Vagina (tissue), 2 donors: ENCODE measurements around the gene ZNF827. TPM values are rescaled to one million over a fixed set of nuclear protein-coding genes. Genes with fewer than 3 reads are reported as not detected.

Experiments used
- DNase-seq, 2 donors: peaks; one replicate each; pipeline ENCODE4 v3.0.0-alpha.2; 2017; ENCODE audit errors: extremely low spot score in 2 of 2
- H3K27ac ChIP-seq: fragments of 200-600 bp; sonication (generic); one replicate; pipeline ENCODE4 v1.5.1; 2019
- H3K27me3 ChIP-seq: fragments of 200-600 bp; sonication (generic); one replicate; pipeline ENCODE4 v1.5.1; 2019
- H3K36me3 ChIP-seq, 2 donors: fragments of 200-600 bp; sonication (generic); one replicate each; pipeline ENCODE4 v1.5.1; 2017 to 2019
- H3K4me1 ChIP-seq: fragments of 200-600 bp; sonication (generic); one replicate; pipeline ENCODE4 v1.5.1; 2019
- H3K4me3 ChIP-seq, 2 donors: fragments of 200-600 bp; sonication (generic); 1 replicate in 1 of 2; 2 replicates in 1 of 2; pipeline ENCODE4 v1.5.1; 2016 to 2019
- H3K9me3 ChIP-seq: fragments of 200-600 bp; sonication (generic); one replicate; pipeline ENCODE4 v1.5.1; 2019
- CTCF ChIP-seq, 3 experiments: fragments of 450-650 bp in 2 of 3; fragments of 200-600 bp in 1 of 3; sonication (generic) in 1 of 3; IDR thresholded peaks; one replicate each; pipeline ENCODE4 v1.5.1; 2017 to 2019; ENCODE audit warnings: antibody characterized with exemption in 3 of 3, mild to moderate bottlenecking in 2 of 3, moderate library complexity in 2 of 3
- POLR2A ChIP-seq, 2 donors: fragments of 450-650 bp; IDR thresholded peaks; one replicate each; pipeline ENCODE4 v1.6.1; 2017; ENCODE audit warnings: antibody characterized with exemption in 2 of 2, mild to moderate bottlenecking in 2 of 2, moderate library complexity in 2 of 2
- POLR2AphosphoS5 ChIP-seq, 2 donors: sonication (generic); formaldehyde crosslinking; IDR thresholded peaks; one replicate each; pipeline ENCODE4 v1.9.0; 2017; ENCODE audit warnings: antibody characterized with exemption in 2 of 2, mild to moderate bottlenecking in 2 of 2, low read depth in 1 of 2; ENCODE audit not compliant: insufficient read depth in 1 of 2
- intact Hi-C: fragments of 100-400 bp; cut with DNase I; formaldehyde crosslinking; loops from one replicate; pipeline ENCODE4 v1.15.1; 2023
- total RNA-seq: library from RNA; depleted of rRNA; stranded (reverse); fragments of >200 nt; gene quantifications from one replicate; pipeline ENCODE4 v1.2.3, GENCODE V29; 2016

The ZNF827 gene
- total RNA-seq, 1 donor from 2014 or later, result 19.2 TPM

- H3K4me3 ChIP-seq, result no peak overlapping the region
- no peak overlapping the region for H3K27ac ChIP-seq
- H3K36me3 ChIP-seq, result no peaks in the 10 kb centered on the region
- TF ChIP-seq POLR2AphosphoS5 (IDR thresholded peaks at IDR 0.05; ENCODE audit: insufficient read depth in 1 of 2, low read depth in 1 of 2), result no peak
- TF ChIP-seq POLR2A (IDR thresholded peaks at IDR 0.05), result no peak
- TF ChIP-seq CTCF (IDR thresholded peaks at IDR 0.05), result no peak
- H3K4me1 ChIP-seq, result peaks cover 17% of the 10 kb centered on the region
- H3K27me3 ChIP-seq, result no peaks in the 10 kb centered on the region
- DNase-seq, result no peak
- intact Hi-C loops, result loop anchor here (10.0 kb wide), 1 partner anchor 54 kb away; the partner anchor contains the start of gene ZNF827
- no peaks in the 10 kb centered on the region for H3K9me3 ChIP-seq
These were observed 58.2 kb downstream of the ZNF827 start for GRCh38 chr4:145880355-145880960.

GRCh38 chr4:145879598-145879997 lies 59.0 kb downstream of the ZNF827 start:
- intact Hi-C loops, result no loop called here
- Histone ChIP-seq H3K27me3 (no peaks in the 10 kb centered on the region), H3K36me3 (no peaks in the 10 kb centered on the region), H3K27ac (no peak overlapping the region), H3K4me3 (no peak overlapping the region), H3K9me3 (no peaks in the 10 kb centered on the region), H3K4me1 (peaks cover 17% of the 10 kb centered on the region)
- DNase-seq, result no peak
- no peak for TF ChIP-seq POLR2AphosphoS5 (IDR thresholded peaks at IDR 0.05; ENCODE audit: insufficient read depth in 1 of 2, low read depth in 1 of 2)
- no peak for TF ChIP-seq CTCF (IDR thresholded peaks at IDR 0.05)
- no peak for TF ChIP-seq POLR2A (IDR thresholded peaks at IDR 0.05)

GRCh38 chr4:145878501-145879435 lies 59.9 kb downstream of the ZNF827 start:
- peaks cover 17% of the 10 kb centered on the region for H3K4me1 ChIP-seq
- DNase-seq, result no peak
- H3K4me3 ChIP-seq, result no peak overlapping the region
- intact Hi-C loops, result no loop called here
- no peaks in the 10 kb centered on the region for H3K27me3 ChIP-seq
- H3K9me3 ChIP-seq, result no peaks in the 10 kb centered on the region
- H3K27ac ChIP-seq, result no peak overlapping the region
- TF ChIP-seq CTCF (IDR thresholded peaks at IDR 0.05) (no peak), POLR2A (IDR thresholded peaks at IDR 0.05) (no peak), POLR2AphosphoS5 (IDR thresholded peaks at IDR 0.05; ENCODE audit: insufficient read depth in 1 of 2, low read depth in 1 of 2) (no peak)
- no peaks in the 10 kb centered on the region for H3K36me3 ChIP-seq

GRCh38 chr4:145876531-145877180 lies 62.0 kb downstream of the ZNF827 start:
- TF ChIP-seq POLR2A (IDR thresholded peaks at IDR 0.05), result no peak
- no peak for TF ChIP-seq CTCF (IDR thresholded peaks at IDR 0.05)
- TF ChIP-seq POLR2AphosphoS5 (IDR thresholded peaks at IDR 0.05; ENCODE audit: insufficient read depth in 1 of 2, low read depth in 1 of 2), result no peak
- no peak for DNase-seq

More at GRCh38 chr4:145876531-145877180, 62.0 kb downstream of the ZNF827 start:
- Histone ChIP-seq H3K4me3 (no peak overlapping the region), H3K36me3 (no peaks in the 10 kb centered on the region), H3K27ac (no peak overlapping the region), H3K4me1 (peaks cover 17% of the 10 kb centered on the region), H3K27me3 (no peaks in the 10 kb centered on the region), H3K9me3 (no peaks in the 10 kb centered on the region)
- intact Hi-C loops, result no loop called here
